Left lobe of liver (tissue), 2 donors: Measurements from ENCODE around the gene EFNA4. TPM values are rescaled to one million over a fixed set of nuclear protein-coding genes. Genes with fewer than 3 reads are reported as not detected.

ENCODE experiments used
- ATAC-seq: fragments of 200-7000 bp; cut with Tn5 transposase; one replicate; pipeline ENCODE4 v1.9.1; 2020; ENCODE audit warnings: mild to moderate bottlenecking, moderate library complexity
- DNase-seq: peaks from one replicate; pipeline ENCODE4 v3.0.0-alpha.2; 2020; ENCODE audit warnings: low spot score
- total RNA-seq: library from RNA; stranded (reverse); gene quantifications from one replicate; pipeline ENCODE4 v1.2.1, GENCODE V29; 2021
- donor health status: DM: no; HTN: no; CAD: no; lungs with moderate emphysema.
- donor health status: DM: no; HTN: yes; CAD: no.

EFNA4 gene
- total RNA-seq, 1 donor from 2014 or later: 3.3 TPM

DNA sequence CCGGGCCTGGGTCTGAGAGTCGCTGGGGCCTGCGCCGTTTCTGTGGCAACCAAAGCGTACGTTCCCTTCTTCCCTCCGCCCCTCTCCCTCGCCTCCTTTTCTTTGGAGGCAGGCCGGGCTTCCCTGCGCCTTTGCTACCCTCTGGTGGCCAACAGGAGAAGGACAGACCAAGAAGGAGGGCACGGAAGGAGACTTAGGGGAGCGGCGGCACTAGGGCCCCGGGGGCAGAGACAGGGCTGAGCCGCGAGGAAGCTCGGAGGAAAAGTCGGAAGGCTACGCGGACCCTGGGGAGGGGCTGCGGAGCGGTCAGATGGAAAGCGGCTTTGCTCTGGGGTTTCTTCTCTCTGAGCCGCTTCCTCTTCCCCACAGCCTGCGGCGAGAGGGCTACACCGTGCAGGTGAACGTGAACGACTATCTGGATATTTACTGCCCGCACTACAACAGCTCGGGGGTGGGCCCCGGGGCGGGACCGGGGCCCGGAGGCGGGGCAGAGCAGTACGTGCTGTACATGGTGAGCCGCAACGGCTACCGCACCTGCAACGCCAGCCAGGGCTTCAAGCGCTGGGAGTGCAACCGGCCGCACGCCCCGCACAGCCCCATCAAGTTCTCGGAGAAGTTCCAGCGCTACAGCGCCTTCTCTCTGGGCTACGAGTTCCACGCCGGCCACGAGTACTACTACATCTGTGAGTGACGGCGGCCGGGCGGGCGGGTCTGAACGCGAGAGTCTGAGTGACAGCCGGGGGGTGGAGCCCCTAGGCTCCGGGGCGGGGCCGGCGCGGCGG is 21.4 kb downstream of the EFNA4 start:
- DNase-seq (peak; percentile 91), ATAC-seq (peak; percentile 84)

DNA sequence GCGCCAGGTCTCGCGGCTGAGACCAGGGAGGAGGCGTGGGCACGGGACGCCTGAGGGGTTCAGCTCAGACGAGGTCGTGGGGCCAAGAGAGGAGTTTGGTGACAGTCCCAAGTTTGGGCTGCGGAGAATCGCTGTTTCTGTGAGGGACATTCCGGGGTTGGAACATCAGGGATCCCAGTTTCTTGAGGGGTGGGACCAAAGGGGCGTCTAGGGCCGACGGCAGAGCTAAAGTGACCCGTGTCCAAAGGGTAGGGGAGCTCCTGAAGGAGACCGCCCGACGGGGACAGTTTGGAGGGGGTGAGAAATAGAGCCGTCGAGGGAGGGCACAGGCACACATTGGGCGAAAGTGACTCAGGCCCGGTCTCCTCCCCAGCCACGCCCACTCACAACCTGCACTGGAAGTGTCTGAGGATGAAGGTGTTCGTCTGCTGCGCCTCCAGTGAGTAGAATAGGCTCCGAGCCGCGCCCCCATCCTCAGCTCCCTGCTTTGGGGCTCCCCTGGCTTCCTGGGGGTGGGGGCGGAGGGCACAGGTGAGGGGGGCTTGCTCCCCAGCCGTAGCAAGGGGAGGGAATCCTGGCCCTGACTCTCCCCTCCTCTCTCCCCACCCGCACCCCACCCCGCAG is 22.1 kb downstream of the EFNA4 start:
- DNase-seq: peak; percentile 71
- ATAC-seq: peak; percentile 52

DNA sequence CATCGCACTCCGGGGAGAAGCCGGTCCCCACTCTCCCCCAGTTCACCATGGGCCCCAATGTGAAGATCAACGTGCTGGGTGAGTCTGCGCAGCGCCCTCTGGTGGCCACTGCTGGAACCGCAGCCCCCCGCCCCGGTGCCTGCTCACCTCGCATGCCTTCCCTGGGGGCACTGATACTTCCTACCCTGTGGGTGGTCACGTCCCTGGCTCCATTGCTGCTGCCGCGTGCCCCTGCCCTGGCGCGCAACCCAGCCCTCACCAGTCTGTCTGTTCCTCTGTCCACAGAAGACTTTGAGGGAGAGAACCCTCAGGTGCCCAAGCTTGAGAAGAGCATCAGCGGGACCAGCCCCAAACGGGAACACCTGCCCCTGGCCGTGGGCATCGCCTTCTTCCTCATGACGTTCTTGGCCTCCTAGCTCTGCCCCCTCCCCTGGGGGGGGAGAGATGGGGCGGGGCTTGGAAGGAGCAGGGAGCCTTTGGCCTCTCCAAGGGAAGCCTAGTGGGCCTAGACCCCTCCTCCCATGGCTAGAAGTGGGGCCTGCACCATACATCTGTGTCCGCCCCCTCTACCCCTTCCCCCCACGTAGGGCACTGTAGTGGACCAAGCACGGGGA is 22.7 kb downstream of the EFNA4 start:
- DNase-seq (peak; percentile 73), ATAC-seq (peak; percentile 48)

DNA sequence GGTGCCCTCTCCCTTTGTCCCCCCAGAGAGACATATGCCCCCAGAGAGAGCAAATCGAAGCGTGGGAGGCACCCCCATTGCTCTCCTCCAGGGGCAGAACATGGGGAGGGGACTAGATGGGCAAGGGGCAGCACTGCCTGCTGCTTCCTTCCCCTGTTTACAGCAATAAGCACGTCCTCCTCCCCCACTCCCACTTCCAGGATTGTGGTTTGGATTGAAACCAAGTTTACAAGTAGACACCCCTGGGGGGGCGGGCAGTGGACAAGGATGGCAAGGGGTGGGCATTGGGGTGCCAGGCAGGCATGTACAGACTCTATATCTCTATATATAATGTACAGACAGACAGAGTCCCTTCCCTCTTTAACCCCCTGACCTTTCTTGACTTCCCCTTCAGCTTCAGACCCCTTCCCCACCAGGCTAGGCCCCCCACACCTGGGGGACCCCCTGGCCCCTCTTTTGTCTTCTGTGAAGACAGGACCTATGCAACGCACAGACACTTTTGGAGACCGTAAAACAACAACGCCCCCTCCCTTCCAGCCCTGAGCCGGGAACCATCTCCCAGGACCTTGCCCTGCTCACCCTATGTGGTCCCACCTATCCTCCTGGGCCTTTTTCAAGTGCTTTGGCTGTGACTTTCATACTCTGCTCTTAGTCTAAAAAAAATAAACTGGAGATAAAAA is 23.5 kb downstream of the EFNA4 start:
- DNase-seq: no peak
- ATAC-seq: no peak

DNA sequence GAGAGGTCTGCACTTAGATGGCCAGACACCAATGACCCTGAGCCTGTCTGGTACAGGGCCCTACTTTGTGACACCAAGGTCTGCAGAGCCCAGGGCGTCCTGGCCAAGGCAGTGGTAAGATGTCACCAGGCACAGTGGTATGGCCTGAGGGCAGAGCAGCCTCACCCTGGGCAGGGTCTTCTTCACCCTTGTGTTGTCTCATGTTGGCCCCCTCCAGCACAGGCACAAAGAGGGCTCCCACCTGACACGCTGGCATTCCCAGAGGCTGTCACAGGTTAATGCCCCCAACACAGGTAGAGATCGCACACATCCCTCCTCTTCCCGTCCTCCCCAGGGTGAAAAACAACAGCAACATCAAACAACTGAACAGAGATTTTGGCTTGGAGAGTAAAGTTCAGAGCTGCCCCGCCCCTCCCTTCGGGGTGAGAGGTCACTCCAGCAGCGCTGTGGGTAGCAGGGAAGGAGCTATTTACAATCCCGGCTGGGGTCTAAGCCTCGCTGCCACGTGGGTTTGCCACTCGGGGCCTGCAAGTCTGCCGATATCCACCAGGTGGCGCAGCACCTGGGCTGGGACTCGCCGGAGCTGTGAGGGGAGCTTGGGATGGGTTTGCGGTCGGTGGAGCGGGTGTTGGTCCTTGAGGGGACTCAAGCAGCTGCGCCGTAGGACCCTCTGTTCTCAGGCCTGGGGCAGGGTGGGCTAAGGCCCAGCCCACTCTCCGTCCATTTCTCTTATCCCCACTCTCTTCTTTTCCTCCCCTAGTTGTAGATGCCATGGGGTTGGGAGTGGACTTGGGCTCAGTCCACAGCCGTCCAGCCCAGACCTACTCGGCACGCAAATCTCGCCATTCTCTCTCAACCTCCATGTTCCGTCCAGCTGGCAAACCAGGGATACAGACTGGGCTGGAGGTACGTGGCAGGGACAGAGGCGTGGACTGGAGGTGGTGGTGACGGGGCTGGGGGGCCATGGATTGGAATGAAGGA is 27.8 kb downstream of the EFNA4 start:
- peak; percentile 79 for DNase-seq
- peak; percentile 86 for ATAC-seq

DNA sequence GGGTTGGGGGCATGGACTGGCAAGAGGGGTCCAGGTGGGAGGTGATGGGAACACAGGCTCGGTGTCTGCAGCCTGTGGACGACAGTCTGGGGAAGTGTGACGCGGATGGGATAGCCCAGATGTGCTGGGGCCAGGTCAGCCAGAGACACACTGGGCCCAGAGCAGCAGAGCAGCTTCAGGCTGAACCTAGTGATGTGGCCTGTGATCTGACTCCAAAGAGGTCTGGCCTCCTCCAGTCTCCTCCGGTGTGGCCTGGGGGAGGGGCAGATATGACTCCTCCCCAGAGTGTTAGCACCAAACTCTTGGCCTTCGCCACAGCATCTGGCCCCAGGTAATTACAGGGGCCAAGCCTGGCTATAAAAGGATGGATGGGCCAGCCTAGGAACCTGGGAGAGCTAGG is 28.6 kb downstream of the EFNA4 start:
- ATAC-seq: no peak
- no peak for DNase-seq

DNA sequence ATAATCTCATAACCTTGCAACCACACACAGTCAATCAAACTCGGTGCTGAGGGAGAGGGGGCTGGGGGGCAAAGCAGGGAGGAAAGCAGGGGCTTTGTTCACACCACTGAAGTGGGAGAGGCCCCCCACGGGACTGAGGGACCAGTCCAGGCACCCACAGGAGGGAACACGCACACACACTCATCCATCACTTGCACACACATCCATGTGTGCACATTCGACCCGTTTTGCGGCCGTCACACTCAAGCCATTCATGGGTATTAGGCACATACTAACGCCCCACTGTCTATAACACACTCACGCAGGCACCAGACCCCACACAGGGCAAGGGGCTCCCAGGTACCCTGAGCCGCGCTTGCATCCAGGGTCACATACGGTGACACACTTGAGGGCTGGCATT is 29.1 kb downstream of the EFNA4 start:
- ATAC-seq (no peak), DNase-seq (no peak)

DNA sequence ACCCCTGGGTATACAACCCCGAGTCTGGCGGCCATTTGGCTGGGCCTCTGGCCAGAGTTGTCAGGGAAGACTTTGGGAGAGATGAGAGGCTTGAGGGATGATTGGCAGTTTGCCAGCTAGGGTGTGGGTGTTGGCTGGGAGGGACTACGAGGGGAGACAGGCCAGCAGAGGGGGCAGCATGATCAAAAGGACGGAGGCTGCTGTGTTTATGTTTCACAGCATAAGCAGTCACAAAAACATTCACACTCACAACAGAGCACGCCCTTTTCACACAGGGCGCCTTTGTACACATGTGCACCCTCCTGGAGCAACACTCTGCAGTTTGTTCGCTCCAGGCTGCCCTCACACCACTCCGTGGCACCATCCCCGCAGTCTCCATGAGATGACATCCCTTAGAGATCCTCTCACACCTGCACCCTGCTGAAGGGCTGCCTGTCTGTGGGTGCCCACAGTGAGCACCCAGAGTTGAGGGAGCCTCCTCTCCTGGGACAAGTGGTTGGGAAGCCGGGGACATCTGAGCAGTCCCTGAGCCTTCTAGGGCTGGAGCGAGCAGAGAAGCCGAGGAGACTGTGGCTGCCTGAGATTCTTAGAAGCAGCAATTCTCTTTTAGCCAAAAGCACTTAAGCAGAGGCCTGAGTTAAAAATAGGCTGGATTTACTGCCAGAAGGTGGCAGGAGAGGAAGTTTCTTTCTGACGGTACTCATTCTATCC is 30.5 kb downstream of the EFNA4 start:
- ATAC-seq (peak; percentile 65), DNase-seq (no peak)

DNA sequence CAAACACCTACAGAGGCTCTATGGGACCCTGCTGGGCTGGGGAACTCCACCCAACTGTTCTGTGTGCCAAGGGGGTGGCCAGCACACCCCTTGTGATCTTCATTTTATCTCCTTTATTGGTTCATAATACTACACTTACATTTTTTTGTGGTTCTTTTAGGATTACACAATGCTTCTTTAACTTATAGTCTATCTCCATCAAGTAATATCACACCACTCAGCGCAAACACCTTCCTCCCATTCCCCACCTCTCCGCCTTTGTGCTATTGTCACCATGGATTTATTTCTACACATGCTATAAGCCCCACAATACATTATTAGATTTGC is 31.0 kb downstream of the EFNA4 start:
- ATAC-seq: no peak
- no peak for DNase-seq

DNA sequence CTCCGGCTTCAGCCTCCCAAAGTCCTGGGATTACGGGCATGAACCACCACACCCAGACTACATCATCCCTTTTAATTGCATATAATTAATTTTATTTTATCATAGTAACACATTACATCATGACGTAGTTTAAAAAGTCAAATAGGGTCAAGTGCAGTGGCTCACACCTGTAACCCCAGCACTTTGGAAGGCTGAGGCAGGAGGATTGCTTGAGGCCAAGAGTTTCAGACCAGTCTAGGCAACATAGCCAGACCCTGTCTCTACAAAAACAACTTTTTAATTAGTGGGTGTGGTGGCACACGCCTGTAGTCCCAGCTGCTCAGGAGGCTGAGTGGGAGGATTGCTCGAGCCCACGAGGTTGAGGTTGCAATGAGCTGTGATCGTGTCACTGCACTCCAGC is 35.8 kb downstream of the EFNA4 start:
- ATAC-seq (no peak), DNase-seq (no peak)

DNA sequence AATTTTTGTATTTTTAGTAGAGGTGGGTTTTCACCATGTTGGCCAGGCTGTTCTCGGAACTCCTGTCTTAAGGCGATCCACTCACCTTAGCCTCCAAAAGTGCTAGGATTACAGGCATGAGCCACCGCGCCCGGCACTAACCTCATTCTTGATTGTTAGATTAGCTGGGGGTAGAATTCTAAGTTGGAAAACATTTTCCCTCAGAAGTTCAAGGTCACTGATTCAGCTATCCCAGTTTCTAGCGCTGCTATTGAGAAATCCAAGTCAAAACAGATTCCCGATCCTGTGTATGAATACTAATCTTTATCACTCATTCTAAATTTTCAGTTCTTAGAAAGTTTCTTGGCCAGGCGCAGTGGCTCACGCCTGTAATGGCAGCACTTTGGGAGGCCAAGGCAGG is 39.8 kb downstream of the EFNA4 start:
- peak; percentile 3 for ATAC-seq
- no peak for DNase-seq

DNA sequence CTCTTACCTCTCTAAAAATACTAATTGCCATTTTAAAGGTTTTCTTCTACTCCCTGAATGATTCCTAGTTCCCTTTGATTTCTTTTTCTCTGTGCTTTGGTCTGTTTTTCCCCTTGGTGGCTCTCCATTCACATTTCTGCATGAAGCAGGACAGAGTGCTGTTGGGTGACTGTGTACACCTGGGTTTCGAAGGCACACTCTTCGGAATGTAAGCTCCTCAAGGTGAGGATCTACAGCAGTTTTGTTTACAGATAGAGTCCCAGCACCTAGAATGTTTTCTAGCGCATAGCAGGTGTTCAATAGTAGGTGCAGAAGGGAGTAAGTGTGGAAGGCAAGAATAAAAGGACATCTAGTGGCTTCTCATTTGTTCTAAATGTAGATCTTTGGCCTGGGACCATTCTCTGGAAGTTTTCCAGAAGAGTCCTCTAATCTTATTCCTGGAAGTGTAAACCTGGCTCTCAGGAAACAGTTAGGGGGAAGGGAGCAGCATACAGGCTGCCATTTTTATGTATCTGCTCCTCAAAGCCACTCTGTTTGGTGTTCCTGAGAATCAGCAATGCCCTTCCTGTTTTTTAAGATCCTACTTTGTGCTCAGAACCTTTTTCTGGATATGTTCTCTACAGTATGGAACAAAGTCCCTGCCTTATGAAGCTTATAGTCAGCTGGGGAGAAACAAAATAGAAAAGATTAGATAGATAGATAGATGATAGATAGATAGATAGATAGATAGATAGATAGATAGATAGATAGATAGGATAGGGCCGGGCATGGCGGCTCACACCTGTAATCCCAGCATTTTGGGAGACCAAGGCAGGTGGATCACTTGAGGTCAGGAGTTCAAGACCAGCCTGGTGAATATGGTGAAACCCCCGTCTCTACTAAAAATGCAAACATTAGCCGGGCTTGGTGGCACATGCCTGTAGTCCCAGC is 41.3 kb downstream of the EFNA4 start:
- DNase-seq: no peak
- ATAC-seq: no peak

DNA sequence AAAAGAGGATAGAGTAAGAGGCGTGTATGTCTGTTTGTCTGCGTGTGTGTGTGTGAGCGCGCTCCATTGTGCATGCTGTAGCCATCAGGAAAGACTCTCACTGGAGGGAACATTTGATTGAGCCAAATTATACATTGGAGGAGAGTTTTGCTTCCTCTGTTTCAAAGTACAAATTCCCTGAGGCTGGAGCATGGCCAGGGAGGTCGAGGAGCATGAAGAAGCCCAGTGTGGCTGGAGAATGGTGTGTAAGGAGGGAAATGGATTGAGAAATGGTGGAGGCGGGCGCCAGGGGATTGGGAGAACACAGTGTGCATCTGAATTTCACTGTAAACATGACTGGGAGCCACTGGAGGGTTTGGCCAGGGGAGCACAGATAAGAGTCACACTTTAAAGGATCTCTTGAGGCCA is 42.1 kb downstream of the EFNA4 start:
- DNase-seq (peak; percentile 95), ATAC-seq (peak; percentile 64)

DNA sequence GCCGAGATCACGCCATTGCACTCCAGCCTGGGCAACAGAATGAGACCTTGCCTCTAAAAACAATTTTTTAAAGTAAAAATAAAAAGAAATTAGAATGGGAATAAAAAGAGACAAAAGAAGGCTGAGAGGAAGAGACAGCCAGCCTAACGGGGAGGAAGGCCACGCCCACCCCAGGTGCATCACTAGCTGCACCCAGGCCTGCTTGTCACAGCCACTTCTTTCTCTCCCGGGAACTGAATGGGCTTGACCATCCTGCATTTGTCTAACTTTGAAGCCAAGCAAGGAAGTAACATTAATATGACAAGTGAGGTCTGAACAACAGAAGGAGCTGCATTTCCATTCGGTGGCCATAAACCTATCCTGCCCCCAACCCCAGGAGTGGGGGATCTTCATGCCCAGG is 43.3 kb downstream of the EFNA4 start:
- peak; percentile 69 for DNase-seq
- ATAC-seq: peak; percentile 47

DNA sequence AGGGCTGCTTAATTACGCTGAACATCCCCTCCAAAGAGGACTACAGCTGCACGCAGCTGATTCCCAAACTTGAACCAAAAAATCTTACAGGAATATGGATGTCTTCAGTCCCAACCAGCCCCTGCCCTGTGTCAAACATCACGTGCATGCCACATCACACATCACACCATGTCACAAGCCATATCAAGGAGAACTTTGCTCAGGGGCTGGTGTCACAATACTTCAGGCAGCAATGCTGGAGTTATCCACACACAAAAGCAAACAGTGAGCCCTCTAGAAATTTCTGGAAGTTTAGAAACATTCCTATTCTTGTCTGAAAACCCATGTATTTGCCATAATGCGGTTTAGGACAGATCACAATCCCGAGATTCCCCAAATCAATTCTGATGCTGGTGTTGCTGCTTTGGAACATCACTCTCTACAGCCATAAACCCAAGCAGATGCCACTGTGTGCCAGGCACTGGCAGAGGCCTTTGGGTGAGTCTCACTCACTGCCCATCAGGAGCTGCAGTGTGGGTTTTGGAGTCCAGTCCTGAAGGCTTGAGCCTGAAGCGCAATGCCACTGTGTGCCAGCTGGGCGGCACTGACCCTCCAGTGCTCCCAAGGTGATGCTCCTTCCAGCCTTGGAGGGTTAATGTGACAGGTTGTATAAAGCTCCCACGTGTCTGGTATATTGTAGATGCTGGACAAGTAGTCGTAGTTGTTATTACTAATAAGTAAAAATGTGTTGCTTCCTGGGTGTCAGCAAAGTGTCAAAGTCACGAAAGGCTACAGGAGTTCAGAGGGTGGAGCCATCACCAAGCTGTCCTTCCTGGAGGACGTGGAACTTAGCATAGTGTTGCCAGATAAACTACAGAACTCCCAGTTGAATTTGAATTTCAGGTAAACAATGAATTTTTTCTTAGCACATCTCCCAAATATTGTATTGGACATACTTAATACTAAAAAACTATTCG is 44.0 kb downstream of the EFNA4 start:
- ATAC-seq (peak; percentile 67), DNase-seq (peak; percentile 94)

DNA sequence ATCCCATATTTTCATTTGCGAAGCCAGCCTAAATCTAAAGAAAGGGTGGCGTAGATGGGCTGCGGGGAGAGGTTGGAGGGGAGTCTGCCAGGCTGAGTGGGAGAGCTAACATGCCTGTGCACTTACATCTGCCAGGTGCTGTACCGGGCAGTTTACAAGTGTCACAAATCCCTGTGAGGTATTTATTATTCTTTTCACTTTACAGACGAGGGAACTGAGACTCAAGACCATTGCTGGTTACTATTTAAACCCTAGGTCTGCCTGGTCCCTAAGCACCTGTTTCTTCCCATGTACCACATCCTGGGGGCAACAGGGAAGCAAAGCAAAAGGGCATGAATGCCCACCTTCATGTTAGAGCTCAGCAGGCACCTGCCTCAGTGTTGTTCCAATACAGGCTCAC is 44.8 kb downstream of the EFNA4 start:
- ATAC-seq (peak; percentile 1), DNase-seq (no peak)

DNA sequence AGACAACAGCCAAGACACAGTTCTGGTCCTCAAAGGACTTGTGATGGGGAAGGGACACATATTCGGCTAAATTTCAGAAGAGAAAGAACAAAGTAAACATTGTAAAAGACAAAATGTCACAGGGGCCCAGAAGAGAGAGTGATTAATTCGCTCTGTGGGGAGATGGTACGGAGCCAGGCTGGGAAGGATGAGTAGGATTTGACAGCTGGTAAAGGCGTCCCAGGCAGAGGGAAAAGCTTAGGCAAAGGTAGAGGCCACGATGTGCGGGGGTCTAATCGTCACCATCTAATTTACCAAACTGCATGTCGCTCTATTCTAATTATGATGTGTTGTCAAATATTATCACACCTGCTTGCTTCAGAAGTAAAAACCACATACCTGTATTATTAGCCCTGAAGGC is 46.8 kb downstream of the EFNA4 start:
- no peak for ATAC-seq
- DNase-seq: no peak

DNA sequence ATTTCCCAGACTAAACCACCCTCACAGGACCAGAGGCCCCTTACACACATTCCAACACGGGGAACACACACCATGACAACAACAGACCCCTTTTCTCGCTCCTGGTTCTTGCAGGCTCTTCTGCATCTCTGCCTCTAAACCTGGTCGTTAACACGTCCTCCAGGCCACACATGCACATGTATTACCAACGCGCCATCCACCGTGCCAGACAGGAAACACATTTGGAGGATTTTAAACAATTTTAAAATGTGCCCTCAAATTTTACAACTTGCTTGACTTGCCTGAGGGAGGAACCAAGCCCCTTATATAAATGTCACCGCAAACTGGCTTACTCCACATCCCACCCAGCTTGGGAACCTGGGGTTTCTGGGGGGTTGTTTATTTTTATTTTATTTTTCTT is 47.3 kb downstream of the EFNA4 start:
- DNase-seq: no peak
- ATAC-seq: no peak
